Astrocyte of the cerebellum (primary cell): Measurements from ENCODE around the gene JSRP1.

Source experiments
- DNase-seq: peaks from one replicate; pipeline ENCODE4 v3.0.0-alpha.2; 2011; ENCODE audit warnings: low read depth
- H3K4me3 ChIP-seq: 2 replicates; pipeline ENCODE4 v1.5.1; 2011; ENCODE audit warnings: mild to moderate bottlenecking, low read depth, low read length, moderate library complexity
- CTCF ChIP-seq: IDR thresholded peaks from 2 replicates; pipeline ENCODE4 v1.5.1; 2012; ENCODE audit warnings: low read length, low read depth, moderate library complexity, mild to moderate bottlenecking; ENCODE audit errors: missing control alignments
- in situ Hi-C: cut with HindIII; loops from 2 replicates; pipeline ENCODE4 v1.10.0; 2017; ENCODE audit warnings: low sequenced_read_pairs

Gene JSRP1

GRCh38 chr19:2243274-2244124 is 12.7 kb downstream of the JSRP1 start:
- no peak for DNase-seq
- in situ Hi-C loops, result no loop called here
- TF ChIP-seq CTCF, result no peak
- H3K4me3 ChIP-seq, result no peak overlapping the region

- H3K4me3 ChIP-seq, result no peak overlapping the region
- in situ Hi-C loops, result no loop called here
- no peak for DNase-seq
- TF ChIP-seq CTCF, result no peak
These were observed 13.4 kb downstream of the JSRP1 start for GRCh38 chr19:2242816-2243215.

GRCh38 chr19:2242092-2242537 is 14.1 kb downstream of the JSRP1 start:
- H3K4me3 ChIP-seq, result no peak overlapping the region
- no peak for DNase-seq
- TF ChIP-seq CTCF, result no peak
- in situ Hi-C loops, result no loop called here

- in situ Hi-C loops, result no loop called here
- no peak for TF ChIP-seq CTCF
- H3K4me3 ChIP-seq, result no peak overlapping the region
- no peak for DNase-seq
These were observed 15.1 kb downstream of the JSRP1 start for GRCh38 chr19:2240881-2241760.

- peak overlapping the region; percentile 51 for H3K4me3 ChIP-seq
- in situ Hi-C loops, result loop anchor here (5.0 kb wide), 2 partner anchors 53 to 87 kb away; partner anchors contain the start of genes LSM7 and SPPL2B
- TF ChIP-seq CTCF, result no peak
- DNase-seq, result peak; percentile 34
These were observed 16.1 kb downstream of the JSRP1 start for GRCh38 chr19:2239771-2240770.
